Stimulated activated CD8-positive, alpha-beta memory T cell treated with anti-CD3 and anti-CD28 coated beads, Interleukin-4, amount 100 ng/mL, for 24 hours (primary cell): ENCODE measurements around the gene PPP6R1.
"Not testable (repeated sequence)": the region's sequence is repeated elsewhere in the genome, so short reads cannot be mapped to it uniquely, and the experiment has no call there.

Experiments
- DNase-seq: peaks from one replicate; pipeline ENCODE4 v3.0.0-alpha.2; 2020; ENCODE audit warnings: low read depth

The PPP6R1 gene

DNA sequence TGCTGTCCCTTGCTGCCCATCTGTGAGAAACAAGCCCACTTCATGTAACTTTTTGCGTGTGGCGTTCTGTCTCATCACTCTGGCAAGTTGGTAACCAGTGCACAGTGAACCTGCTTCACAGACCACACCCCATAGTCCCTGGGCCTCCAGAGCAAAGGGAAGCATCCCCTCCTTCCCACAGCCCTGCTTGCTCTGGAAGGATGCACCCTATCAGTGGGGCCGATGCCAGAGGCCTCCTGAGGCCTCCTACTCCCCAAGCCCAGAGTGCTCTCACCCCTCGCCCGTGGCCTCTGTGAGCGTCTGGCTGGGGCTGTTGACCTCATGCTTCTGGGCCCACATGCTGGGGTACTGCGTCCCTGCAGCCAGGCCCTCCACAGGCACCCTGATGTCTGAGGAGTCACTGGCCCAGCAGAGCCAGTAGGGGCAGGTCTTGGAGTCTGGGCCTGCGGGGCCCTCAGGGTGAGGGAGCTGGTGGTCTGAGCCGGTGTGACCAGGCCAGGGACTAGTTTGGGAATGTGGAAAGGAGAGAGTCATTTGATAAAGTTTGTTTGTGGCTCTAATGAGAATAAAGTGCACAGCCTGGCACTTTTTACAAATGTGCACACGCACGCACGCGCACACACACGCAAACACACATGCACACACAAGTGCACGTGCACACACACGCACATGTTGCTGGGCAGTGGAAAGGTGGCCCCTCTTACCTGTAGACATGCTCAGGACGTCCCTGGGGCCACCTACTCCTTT is 35.4 kb downstream of the PPP6R1 start:
- no peak for DNase-seq

DNA sequence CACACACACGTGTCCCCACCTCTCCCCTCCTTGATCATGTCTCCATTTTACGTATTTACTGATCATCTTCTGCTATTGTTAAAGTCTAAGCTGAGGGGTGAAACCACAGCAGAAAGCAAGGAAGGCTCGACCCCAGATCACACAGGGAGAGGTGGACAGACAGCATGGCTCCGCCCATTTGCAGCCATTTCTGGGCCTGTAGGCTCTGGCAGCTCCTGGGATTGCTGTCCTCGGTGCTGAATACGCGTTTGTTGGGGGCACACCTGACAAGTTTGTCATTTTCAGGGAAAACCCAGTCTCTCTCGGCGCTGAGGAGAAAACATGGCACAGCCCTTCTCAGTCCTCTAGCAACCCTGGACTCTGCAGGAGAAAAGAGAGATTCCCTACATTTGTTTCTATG is 38.3 kb downstream of the PPP6R1 start:
- DNase-seq: no peak

DNA sequence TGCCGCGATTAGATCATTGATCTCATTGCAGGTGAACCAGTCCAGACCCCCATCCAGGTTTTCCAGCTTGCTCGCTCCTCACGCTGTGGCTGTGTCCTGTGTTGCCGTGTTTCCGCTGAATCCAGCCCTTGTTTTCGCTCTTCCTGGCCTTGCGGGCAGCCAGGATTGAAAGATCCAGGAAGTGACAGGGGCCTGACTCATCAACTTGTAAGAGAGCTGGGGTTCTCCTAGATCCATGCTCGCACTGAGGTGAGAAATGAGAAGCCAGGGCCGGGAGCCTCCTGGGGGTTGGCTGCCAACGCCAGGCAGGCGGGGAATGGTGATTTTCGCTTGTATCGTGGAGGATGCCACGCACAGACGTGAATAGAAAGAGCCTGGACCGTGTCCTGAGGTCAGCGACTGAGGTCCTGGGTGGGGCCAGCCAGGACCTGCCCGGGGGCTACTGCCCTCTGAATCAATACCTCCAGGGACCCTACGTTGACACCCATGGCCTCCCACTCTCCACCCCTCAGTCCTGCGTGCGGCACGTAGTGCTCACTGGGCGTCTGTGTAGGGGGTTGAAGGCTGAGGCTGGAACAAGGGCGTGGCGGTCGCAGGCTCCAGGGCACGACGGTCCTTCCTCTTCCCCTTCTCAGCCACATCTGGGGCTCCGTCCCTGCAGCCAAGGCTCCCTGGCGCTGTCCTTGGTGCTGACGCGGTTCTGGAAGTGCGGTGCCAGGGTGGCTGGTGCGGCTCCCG is 42.2 kb downstream of the PPP6R1 start:
- DNase-seq: peak; percentile 27

DNA sequence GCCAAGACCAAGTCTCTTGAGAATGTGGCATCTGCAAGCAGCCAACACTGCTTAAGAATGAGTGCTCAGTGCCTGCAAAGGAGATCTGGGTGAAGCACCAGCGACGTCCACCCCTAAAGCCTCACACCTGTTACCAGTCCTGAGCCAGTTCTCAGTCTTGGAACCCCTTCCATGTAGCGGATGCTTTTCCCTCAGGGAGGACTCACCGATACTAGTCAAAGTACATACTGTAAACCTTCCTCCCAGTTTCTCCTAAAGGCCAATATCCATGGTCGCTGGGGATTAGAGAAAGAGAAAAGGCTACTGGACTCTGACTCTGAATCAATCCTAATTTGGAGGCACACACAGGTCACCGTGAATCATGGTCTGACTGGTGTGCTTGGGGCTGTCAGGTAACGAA is 45.3 kb downstream of the PPP6R1 start:
- DNase-seq: no peak

DNA sequence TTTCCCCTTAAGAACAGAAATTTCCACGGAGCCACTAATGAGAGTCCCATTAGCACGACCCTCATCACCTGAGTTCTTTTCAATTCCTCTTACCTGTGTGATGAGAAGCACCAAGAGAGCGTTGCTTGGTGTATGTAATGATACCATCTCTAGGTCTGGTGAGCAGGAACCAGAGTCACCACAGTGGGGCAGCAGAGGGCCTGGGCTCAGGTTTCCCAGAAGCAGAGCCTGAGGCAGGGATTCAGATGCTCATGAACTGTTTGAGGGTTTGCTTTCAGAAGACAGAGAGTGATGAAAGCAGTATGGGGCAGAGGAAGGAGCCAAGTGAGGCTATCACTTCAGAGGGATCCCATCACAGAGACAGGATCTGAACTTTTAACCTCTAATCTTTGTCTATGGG is 46.4 kb downstream of the PPP6R1 start:
- DNase-seq: peak; percentile 13

GRCh38 chr19:55209693-55210472 is 48.9 kb downstream of the PPP6R1 start:
- no peak for DNase-seq

GRCh38 chr19:55208880-55209692 is 49.7 kb downstream of the PPP6R1 start, which contains the start of gene PTPRH:
Gene PTPRH, minus strand, starts transcription at chr19:55209501. Its CDS starts 68 bp downstream, at chr19:55209433.
- DNase-seq: no peak

DNA sequence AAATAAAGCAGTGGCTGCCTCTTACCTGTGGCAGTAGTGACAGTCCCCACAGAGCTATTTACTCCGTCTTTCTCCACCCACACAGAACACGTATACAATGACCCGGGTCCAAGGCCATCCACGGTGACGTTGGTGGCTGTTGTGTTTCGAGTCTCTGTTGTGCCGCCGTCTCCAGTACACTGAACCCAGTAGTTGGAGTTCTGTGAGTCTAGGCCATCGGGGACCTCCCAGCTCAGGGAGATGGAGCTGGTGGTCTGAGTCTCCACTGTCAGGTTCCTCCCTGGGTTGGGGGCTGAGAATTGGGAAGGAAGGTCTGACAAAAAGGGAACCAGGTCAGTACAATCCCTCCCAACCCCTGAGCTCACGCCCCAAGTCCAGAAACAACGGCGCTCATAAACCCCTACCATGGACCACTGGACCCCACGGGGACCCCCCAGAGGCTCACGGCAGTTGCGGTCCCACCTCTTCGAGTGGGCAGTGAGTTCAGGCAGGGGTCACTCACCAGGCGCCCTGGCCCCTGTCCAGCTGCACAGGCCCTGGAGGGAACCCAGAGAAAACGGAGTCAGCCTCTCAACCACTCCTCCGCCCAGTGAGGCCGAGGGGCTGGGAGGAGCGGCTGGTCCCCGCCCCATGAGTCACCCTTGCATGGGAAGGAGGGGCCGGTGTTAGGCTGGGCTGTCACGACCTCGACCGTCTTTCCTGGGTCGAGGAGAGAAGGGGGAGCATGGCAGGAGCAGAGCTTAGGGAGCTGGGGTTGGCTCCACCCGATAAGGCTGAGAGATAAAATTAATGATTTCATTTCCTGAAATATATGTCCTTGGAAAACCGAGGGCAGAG is 51.9 kb downstream of the PPP6R1 start:
- peak; percentile 40 for DNase-seq

- DNase-seq: not testable (repeated sequence)
Measured at GRCh38 chr19:55202199-55202598, 56.6 kb downstream of the PPP6R1 start.

DNA sequence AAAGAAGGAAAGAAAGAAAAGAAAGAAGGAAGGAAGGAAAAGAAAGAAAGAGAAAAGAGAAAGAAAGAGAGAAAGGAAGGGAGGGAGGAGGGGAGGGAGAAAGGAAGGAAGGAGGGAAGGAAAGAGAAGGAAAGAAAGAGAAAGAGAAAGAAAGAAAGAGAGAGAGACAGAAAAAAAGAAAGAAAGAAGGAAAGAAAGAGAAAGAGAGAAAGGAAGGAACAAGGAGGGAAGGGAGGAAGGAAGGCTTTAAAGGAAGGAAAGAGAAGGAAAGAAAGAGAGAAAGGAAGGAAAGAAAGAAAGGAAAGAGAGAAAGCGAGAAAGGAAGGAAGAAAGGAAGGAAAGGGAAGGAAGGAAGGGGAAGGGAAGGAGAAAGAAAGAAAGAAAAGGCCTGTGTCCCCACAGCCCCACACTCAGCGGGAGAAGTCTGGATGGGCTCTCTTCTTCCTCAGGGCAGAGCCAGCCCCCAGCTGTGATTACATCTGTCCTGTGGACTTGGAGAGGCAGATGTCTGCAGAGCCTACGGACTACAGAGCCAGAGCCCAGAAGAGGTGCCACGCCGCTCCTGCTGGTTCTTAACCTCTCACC is 59.1 kb downstream of the PPP6R1 start:
- no peak for DNase-seq

DNA sequence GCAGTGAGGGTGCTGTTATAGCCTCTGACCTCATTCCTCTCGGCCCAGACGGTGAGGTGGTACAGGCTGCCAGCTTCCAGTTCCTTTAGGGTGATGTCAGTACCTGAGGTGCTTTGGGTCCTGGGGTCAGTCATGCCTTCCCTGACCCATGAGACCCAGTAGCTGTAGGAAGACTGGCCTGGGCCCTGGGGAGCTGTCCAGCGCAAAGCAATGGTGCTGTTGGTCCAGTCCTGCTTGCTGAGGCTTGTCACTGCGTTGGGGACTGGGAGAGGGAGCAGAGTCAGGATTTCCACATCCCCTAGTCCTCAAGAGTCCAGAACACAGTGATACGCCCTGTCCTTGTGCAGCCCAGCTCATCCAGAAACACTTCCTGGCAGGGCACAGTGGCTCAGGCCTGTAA is 60.2 kb downstream of the PPP6R1 start:
- no peak for DNase-seq

DNA sequence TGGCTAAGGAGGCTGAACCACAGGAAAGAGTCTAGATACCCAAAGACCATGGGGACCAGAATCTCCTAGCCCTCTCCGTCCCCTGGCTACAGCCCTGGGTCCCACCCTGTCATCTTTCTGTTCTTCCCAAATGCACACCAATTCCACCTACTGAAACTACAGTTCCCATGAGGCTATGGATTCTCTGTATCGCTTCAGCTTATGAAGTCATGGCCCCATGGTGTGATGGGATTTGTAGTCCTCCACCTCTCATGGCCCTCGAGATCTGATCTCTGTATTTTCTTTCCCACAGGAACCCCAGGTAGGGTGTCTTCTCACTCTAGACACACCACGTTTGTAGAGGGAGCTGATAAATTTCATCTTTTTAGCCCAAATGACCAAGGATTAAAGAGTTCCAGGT is 61.3 kb downstream of the PPP6R1 start:
- DNase-seq: no peak

DNA sequence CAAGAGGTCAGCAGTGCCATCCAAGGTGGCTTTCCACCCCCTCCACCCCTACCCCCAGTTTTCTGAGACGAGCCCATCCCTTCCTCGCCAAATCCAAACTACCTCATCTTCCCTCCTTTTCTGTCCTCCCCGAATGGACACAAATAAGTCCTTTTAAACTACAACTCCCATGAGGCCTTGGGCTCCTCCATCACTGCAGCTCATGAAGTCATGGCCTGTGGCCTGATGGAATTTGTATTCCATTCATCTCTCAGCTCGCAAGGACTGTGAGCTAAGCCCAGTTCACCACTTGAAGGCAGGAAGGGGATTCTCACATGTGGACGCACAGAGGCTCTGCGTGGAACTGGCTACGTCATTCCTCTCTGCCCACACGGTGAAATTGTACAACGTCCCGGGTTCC is 62.0 kb downstream of the PPP6R1 start:
- no peak for DNase-seq

GRCh38 chr19:55193481-55193880 is 65.3 kb downstream of the PPP6R1 start:
- DNase-seq: no peak

DNA sequence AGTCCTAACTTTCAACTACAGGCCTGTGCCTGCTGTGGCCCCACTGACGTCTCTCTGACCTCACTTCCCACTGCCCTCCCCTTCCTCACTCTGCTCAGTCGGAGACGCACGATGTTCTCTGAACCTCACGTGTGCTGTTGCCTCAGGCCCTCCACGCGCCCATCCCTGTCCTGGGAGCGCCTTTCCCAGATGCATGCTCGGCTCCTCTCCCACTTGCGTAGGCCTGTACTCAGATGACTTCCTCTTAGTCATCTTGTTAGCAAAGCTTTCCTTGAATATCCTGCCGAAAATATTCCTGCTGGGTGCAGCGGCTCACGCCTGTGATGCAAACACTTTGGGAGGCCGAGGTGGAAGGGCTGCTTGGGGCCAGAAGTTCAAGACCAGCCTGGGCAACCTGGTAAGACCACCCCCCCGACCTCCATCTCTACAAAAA is 69.4 kb downstream of the PPP6R1 start:
- no peak for DNase-seq

- no peak for DNase-seq
Measured at GRCh38 chr19:55188625-55189024, 70.2 kb downstream of the PPP6R1 start.

DNA sequence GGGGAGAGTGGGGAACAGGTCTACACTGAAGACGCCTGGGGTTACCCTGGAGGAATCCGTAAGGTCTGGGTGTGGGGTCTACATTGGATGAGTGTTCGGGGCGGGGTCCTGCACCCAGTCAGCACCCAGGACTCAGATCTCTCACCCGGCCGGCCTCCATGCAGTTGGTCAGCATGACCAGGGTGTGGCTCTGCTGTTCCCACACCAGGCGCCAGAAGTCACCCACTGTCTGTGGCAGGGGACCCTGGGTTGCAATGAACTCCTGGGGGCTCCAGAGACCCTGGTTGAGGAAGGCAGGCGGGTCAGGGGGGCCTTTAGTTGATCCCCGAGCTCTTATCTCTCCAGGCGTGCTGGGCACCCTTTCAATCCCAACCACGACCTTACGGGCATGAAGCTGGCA is 72.7 kb downstream of the PPP6R1 start:
- no peak for DNase-seq

- no peak for DNase-seq
Measured at GRCh38 chr19:55181740-55182139, 77.1 kb downstream of the PPP6R1 start.
